ENCODE data around the gene OASL.

- TF ChIP-seq CTCF (conservative IDR thresholded peaks at IDR 0.05) = no peak
- TF ChIP-seq ZFX (IDR thresholded peaks at IDR 0.05) = no peak
Measured at GRCh38 chr12:120970310-120970709, 68.7 kb downstream of the OASL start.

Measured in C4-2B (cell line).